GM19023 (cell line): ENCODE measurements around the gene ZNF253.
"Not testable (repeated sequence)": the region's sequence is repeated elsewhere in the genome, so short reads cannot be mapped to it uniquely, and the experiment has no call there.

Source experiments
- ATAC-seq: cut with Tn5 transposase; IDR thresholded peaks from one replicate; pipeline ENCODE4 v1.9.1; 2021; ENCODE audit warnings: mild to moderate bottlenecking, moderate library complexity; ENCODE audit not compliant: unreplicated experiment

ZNF253 gene

GRCh38 chr19:19865750-19866610 lies at the start of gene ZNF253:
ZNF253 (plus strand) TSS chr19:19865882; CDS start chr19:19865997, 115 bp downstream.
- ATAC-seq: peak; percentile 97

DNA sequence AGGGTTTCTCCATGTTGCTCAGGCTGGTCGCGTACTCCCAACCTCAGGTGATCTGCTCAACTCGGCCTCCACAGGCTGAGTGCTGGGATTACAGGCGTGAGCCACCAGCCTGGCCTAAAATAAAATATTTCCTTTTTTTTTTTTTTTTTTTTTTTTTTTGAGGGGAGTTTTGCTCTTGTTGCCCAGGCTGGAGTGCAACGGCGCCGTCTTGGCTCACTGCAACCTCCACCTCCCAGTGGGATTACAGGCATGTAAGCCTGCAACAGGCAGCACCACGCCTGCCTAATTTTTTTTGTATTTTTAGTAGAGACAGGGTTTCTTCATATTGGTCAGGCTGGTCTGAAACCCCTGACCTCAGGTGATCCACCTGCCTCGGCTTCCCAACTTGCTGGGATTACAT lies 49.0 kb upstream of the ZNF253 start:
- ATAC-seq: no peak

DNA sequence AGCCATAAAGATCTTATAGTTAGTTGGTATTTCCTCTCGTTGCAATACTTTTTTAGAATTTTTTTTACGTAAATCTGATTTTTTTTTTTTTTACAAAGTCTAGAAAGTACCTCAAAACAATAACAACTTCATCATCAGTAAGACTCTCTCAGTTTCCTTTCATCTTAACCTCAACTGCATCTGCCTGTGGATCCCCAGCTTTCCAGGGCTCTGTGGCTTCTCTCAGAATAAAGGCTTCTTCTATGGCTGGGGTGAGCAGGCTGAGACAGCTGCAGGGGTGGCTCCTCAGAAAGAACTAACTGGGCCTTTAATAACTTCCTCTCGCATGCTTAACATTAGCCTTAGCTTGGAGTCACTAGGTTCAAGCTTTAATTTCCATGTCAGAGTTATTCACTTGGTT lies 48.3 kb upstream of the ZNF253 start:
- no peak for ATAC-seq

DNA sequence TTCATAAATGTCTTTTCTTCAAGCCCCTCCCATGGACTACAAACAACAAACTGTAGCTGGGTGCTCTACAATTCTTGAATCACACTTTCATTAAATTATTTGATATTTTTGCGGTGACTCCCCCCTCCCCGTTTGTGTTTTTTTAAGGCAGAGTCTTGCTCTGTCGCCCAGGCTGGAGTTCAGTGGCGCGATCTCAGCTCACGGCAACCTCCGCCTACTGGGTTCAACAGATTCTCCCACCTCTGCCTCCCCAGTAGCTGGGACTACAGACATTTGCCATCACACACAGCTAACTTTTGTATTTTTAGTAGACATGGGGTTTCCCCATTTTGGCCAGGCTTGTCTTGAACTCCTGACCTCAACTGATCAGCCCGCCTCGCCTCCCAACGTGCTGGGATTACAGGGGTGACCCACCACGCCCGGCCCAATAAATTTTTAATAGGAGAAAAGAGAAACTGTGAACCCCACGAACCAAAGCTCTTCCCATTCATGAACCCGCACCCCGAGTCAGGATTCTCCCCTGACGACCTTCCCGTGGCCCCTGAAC lies 44.8 kb upstream of the ZNF253 start:
- peak; percentile 5 for ATAC-seq

DNA sequence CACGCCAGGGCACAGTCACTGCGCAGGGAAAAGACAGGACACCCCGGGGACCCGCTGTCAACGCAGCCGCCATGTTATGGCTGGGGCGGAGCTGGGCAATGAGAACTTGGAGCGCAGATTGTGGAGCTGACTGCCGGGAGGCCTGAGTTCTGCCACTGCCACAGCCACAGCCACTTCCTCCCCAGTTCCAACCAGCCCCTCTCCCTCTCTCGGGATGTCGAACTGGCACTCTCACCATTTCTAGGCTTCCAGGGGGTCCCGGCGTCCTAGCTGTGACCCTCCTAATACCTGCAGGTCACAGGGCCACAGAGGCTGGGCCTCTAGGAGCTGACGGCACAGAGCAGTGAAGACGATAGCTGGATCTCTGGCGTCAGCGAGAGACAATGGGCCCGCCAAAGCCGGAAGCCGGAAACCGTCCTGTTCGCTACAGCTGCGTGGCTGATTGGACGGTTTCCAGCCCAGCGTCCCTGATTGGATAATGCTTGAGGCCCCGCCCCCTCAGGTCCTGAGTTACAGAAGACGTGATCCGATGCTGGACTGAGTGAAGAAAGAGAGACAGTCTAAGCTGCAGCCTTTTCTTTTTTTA lies 44.2 kb upstream of the ZNF253 start, which contains the start of gene ZNF506:
ZNF506 (minus strand) TSS at position 385 of the 586 bp plus-strand sequence; CDS start at position 238, 147 bp downstream.
- ATAC-seq: peak; percentile 83

- not testable (repeated sequence) for ATAC-seq
Measured at GRCh38 chr19:19821976-19822375, 43.7 kb upstream of the ZNF253 start.

DNA sequence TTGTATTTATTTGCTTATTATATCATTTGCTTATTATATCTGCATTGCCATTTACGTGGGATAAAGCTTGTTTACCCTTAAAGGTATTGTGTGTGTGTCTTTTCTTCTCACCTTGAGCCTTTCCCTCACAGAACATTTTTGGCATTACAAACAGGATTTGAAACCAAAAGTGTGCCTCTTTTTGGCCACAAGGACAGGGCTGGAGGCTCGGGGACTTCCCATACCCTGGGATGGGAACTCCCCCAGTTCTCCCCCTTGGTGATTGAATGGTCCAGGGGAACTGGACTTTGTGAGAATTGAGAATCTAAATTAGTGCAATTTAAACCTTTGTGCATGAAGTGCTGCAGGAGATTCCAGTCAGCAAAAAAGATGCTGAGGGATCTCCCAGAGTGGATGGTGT lies 41.8 kb upstream of the ZNF253 start:
- no peak for ATAC-seq

DNA sequence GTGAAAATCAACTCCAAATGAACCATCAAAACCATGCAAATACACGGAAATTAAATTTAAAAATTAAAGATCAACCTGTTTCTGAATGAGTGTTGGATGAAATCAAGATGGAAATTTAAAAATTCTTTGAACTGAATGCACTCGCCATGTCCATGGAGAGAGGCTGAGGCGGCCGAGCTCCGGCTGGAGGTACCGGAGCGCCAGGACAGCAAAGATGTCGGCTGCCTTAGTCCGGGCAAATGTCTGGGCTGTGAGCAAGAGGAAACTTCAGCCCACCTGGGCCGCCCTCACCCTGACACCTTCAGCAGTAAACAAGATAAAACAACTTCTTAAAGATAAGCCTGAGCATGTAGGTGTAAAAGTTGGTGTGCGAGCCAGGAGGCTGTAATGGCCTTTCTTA lies 38.8 kb upstream of the ZNF253 start:
- ATAC-seq: no peak

GRCh38 chr19:19835560-19836038 lies 30.1 kb upstream of the ZNF253 start:
- no peak for ATAC-seq

DNA sequence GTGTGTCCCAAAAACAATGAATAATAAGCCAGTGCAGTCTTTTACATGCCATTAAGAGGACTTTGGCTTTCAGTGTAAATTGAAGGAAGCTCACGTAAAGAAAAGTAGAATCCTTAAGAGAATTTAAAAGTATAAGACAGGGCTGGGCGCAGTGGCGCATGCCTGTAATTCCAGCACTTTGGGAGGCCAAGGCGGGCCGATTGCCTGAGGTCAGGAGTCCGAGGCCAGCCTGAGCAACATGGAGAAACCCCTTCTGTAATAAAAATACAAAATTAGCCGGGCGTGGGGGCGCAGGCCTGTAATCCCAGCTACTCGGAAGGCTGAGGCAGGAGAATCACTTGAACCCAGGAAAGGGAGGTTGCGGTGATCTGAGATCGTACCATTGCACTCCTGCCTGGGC lies 17.9 kb upstream of the ZNF253 start:
- ATAC-seq: no peak

GRCh38 chr19:19849056-19849455 lies 16.6 kb upstream of the ZNF253 start:
- no peak for ATAC-seq

DNA sequence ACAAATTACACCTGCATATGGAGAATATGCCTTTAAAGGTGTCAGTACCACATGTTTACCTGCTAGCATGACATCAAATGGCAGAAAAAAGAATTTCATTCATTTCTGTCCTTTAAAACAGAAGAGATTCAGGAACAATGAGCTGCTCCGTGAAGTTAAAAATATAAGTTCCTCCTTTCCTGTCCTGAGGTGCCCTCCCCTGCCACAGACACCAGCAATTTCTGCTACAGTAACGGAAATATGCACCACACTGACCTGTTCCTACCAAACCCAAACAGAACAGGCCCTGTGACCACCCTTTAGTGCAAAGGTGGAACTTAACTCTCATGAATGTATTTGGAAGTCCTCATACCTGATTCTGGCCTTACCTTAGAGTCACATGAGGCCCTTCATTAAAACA lies 13.9 kb upstream of the ZNF253 start:
- not testable (repeated sequence) for ATAC-seq

GRCh38 chr19:19858751-19859150 lies 6.9 kb upstream of the ZNF253 start:
- no peak for ATAC-seq

DNA sequence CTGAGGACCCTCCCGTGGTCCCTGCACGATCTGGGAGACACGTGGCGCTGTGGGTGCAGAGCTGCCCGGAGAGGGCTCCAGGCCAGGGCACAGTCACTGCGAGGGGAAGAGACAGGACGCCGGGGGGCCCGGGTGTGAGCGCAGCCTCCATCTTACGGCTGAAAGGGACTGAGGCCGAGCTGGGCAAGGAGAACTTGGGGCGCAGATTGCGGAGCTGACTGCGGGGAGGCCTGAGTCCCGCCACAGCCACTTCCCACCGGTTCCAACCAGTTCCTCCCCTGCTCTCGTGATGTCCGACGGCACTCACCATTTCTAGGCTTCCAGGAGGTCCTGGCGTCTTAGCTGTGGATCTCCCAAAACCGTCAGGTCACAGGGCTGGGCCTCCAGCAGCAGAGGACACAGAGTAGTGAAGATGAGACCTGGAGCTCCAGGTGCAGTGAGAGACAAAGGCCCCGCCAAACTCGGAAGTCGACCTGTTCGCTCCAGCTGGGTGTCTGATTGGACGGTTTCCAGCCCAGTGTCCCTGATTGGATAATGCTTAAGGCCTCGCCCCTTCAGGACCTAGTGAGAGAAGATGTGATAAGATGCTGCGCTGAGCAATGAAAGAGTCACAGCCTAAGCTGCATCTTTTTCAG lies 4.8 kb upstream of the ZNF253 start:
- ATAC-seq: no peak

- no peak for ATAC-seq
Measured at GRCh38 chr19:19866611-19867248, 1.0 kb downstream of the ZNF253 start.

DNA sequence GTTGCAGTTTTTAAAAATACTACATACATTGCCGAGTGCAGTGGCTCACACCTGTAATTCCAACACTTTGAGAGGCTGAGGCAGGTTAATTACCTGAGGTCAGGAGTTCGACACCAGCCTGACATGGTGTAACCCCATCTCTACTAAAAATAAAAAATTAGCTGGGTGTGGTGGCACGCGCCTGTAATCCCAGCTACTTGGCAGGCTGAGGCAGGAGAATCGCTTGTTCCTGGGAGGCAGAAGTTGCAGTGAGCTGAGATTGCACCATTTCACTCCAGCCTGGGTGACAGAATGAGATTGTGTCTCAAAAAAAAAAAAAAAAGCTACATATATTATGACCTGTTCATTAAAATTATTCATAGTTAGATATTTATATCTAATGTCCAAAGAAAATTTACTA lies 4.4 kb downstream of the ZNF253 start:
- ATAC-seq: not testable (repeated sequence)

DNA sequence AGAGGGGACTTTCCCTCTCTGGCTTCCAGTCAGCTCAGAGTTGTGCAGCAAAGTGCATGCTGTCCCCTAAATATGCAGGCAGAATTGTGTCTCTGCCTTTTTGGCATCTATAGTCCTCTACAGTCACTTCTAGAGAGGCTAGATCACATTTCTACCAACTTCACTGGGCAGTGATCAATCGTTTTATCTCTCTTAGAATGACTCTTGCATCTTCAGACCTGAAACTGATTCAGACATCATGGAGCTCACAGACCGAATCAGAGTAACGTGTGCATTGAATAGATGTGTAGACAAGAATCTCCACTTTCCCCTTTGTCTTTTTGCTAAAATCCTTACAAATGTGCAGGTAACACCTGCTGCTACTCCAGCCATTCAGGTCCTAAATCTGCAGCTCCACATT lies 6.2 kb downstream of the ZNF253 start:
- no peak for ATAC-seq

DNA sequence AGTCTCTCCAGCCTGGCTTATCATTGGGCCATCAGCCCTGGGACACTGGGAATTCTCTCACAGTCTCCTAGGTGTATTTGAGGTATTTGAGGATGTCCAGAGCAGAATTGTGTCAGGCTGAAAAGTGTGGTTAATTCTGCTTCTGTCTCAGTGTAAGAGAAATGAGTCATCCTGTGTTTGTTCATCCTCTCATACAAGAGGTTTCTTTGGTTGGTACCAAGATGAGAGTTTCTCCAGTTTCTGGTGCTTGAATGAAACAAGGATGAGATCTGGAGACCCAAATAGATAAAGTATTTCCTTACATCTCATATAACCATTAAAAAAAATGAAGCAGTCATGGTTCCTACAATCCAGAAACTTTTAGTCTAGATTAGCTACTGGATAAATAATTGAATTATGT lies 7.7 kb downstream of the ZNF253 start:
- no peak for ATAC-seq

DNA sequence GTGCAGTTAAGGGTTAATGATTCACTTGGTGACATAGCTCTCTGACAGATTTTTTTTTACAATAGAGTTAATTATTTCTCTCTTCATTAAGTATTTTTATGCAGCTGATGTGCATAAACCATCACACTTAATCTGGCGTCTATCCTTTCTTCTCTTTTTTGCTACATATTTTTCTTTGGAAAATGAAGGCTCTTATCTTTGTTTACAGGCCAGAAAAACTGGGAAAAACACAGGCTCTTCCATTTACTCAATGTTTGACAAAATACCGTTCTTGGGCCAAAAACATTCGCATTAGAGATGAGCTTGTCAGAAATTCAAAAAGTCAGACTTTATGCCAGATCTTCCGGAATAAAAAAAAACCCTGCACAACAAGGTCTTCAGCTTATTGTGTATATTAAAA lies 12.0 kb downstream of the ZNF253 start:
- no peak for ATAC-seq

DNA sequence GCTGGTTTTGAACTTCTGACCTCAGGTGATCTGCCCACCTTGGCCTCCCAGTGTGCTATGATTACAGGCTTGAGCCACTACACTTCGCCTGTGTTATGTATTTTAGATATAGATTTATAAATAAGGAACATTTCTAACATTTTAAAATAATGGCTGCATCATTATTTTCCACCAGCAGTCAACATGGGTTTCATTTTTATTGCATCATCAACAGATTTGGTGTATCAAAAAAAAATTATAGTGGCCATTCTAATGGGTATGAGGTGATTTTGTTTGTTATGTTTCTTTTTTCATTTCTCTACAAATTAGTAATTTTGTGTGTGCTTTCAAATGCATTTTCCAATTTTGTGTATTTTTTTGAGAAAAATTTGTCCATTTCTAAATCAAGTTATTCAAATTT lies 18.9 kb downstream of the ZNF253 start:
- ATAC-seq: no peak
